ENCODE data around the gene CEP85.

Gene CEP85

DNA sequence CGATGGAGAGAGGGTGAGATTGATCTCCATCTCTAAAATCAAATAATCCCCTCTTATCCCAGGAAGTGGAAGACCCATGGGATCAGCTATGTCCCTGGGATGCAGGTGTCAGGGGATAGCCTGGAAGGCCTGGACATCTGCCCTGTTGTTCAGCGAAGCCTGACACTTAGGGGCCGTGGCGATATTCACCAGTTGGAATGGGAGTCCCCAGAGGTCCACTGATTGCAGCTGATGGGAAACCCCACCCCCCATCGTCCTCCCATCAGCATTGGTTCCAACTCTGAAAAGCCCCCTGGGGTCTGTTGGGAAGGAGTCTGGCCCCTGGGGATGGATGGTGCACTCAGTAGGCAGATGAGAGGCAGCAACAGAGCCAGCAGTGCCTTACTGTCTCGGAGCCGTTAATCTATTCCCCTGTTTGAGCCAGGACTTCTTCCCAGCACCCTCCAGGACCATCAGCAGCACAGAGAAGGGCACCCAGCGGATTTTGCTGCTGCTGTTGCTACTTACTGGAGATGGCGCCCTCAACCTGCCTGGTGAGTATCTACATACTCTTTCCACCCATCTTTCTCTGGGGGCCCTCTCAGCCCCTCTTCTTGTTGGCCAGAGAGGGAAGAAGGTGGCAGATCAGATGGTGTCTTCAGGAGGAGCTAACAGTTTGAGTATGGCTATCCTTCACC, 30.2 kb upstream of the CEP85 start:
- H3K27ac ChIP-seq (ENCODE audit: insufficient read depth in 1 of 2, low read depth in 1 of 2, low read length in 2 of 2, poor library complexity in 1 of 2, severe bottlenecking in 2 of 2): no peak overlapping the region
- H3K27me3 ChIP-seq (replicated peaks in 2 of 5; ENCODE audit: control insufficient read depth in 4 of 5, insufficient read depth in 5 of 5, low read length in 4 of 5): peaks cover 0 to 3% (median 0%) of the 10 kb centered on the region in 5 experiments
- ChIA-PET CTCF (interaction anchor here (0.6 to 2.1 kb wide), 12 partner anchors 9 to 214 kb away, joined by 3 to 7 read pairs (median 4); partner anchors contain the start of genes CATSPER4 and CNKSR1), POLR2A (interaction anchor here (0.5 kb wide), 1 partner anchor 175 kb away, joined by 3 read pairs; no protein-coding TSS in a partner anchor)
- H3K9me3 ChIP-seq (ENCODE audit: control extremely low read depth in 1 of 5, control insufficient read depth in 4 of 5, insufficient read depth in 2 of 5, low read depth in 1 of 5, low read length in 4 of 5): no peaks in the 10 kb centered on the region
- DNase-seq: peak; percentile 11 to 44 (median 37)
- WGBS (ENCODE audit: insufficient coverage): 94% methylated on average over 4 of the region's 9 CpGs
- no peaks in the 10 kb centered on the region for H3K36me3 ChIP-seq (ENCODE audit: control insufficient read depth in 4 of 4, insufficient read depth in 4 of 4, low read length in 3 of 4)
- H3K4me1 ChIP-seq (ENCODE audit: control extremely low read depth in 1 of 4, control insufficient read depth in 4 of 4, insufficient read depth in 4 of 4, low read length in 3 of 4): peaks cover 0 to 6% (median 0%) of the 10 kb centered on the region in 4 experiments
- no peak overlapping the region for H3K4me3 ChIP-seq (ENCODE audit: control insufficient read depth in 1 of 7, extremely low read depth in 1 of 7, insufficient read depth in 4 of 7, low read depth in 2 of 7, low read length in 6 of 7)

DNA sequence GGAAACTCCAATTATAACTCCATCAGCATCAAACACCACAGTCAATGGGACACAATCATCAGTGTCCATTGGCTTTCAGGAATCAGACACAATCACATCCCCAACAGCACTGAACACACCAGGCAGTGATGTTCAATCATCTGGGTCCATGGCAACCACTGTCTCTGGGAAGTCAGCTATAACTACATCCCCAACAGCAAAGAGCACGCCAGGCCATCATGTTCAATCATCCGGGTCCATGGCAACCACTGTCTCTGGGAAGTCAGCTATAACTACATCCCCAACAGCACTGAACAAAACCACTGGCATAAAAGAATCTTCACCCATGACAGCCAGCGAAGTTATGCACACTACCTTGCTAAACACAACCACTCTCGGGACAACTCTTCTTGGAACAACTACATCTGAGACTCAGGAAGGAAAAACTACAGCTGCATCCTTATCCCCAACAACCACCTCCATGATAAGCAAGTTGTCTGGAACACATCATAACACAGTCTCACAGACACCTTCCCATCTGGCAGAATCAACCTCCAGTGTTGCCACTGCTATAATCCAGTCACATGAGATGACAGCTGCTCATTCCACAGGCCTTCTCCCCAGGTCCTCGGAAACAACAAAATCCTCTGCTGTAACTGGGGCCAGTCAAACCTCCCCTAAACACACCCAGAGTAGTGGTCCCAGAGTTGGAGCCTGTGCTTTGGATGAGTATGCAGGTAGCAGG, 23.7 kb upstream of the CEP85 start:
- no peaks in the 10 kb centered on the region for H3K4me1 ChIP-seq (ENCODE audit: control extremely low read depth in 1 of 4, control insufficient read depth in 4 of 4, insufficient read depth in 4 of 4, low read length in 3 of 4)
- WGBS (ENCODE audit: insufficient coverage): 93% methylated on average over 5 of the region's 5 CpGs
- ChIA-PET POLR2A (no interaction called here), CTCF (interaction anchor here (1.4 to 1.8 kb wide), 2 partner anchors 151 to 207 kb away, joined by 3 to 5 read pairs; no protein-coding TSS in a partner anchor)
- no peaks in the 10 kb centered on the region for H3K36me3 ChIP-seq (ENCODE audit: control insufficient read depth in 4 of 4, insufficient read depth in 4 of 4, low read length in 3 of 4)
- DNase-seq: no peak
- no peaks in the 10 kb centered on the region for H3K27me3 ChIP-seq (replicated peaks in 2 of 5; ENCODE audit: control insufficient read depth in 4 of 5, insufficient read depth in 5 of 5, low read length in 4 of 5)
- H3K9me3 ChIP-seq (ENCODE audit: control extremely low read depth in 1 of 5, control insufficient read depth in 4 of 5, insufficient read depth in 2 of 5, low read depth in 1 of 5, low read length in 4 of 5): no peaks in the 10 kb centered on the region
- no peak overlapping the region for H3K27ac ChIP-seq (ENCODE audit: insufficient read depth in 1 of 2, low read depth in 1 of 2, low read length in 2 of 2, poor library complexity in 1 of 2, severe bottlenecking in 2 of 2)
- H3K4me3 ChIP-seq (ENCODE audit: control insufficient read depth in 1 of 7, extremely low read depth in 1 of 7, insufficient read depth in 4 of 7, low read depth in 2 of 7, low read length in 6 of 7): no peak overlapping the region

DNA sequence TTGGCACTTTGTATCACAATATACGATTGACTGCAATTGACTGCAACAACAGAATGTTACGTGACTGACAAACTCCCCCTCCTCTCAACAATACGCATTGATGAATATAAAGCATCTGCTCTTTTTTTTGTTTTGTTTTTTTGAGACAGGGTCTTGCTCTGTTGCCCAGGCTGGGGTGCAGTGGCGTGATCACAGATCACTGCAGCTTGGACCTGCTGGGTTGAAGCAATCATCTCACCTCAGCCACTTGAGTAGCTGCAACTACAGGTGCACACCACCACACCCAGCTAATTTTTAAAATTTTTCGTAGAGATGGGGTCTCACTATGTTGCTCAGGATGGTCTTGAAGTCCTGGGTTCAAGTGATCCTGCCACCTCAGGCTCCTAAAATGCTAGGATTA, 21.3 kb upstream of the CEP85 start:
- H3K4me1 ChIP-seq (ENCODE audit: control extremely low read depth in 1 of 4, control insufficient read depth in 4 of 4, insufficient read depth in 4 of 4, low read length in 3 of 4): no peaks in the 10 kb centered on the region
- no peaks in the 10 kb centered on the region for H3K36me3 ChIP-seq (ENCODE audit: control insufficient read depth in 4 of 4, insufficient read depth in 4 of 4, low read length in 3 of 4)
- no peak overlapping the region for H3K4me3 ChIP-seq (ENCODE audit: control insufficient read depth in 1 of 7, extremely low read depth in 1 of 7, insufficient read depth in 4 of 7, low read depth in 2 of 7, low read length in 6 of 7)
- no peak overlapping the region for H3K27ac ChIP-seq (ENCODE audit: insufficient read depth in 1 of 2, low read depth in 1 of 2, low read length in 2 of 2, poor library complexity in 1 of 2, severe bottlenecking in 2 of 2)
- DNase-seq: no peak
- WGBS (ENCODE audit: insufficient coverage): 100% methylated on average over 2 of the region's 5 CpGs
- POLR2A ChIA-PET: no interaction called here
- H3K9me3 ChIP-seq (ENCODE audit: control extremely low read depth in 1 of 5, control insufficient read depth in 4 of 5, insufficient read depth in 2 of 5, low read depth in 1 of 5, low read length in 4 of 5): no peaks in the 10 kb centered on the region
- CTCF ChIA-PET: interaction anchor here (0.6 to 2.1 kb wide), 3 partner anchors 8 to 19 kb away, joined by 3 to 7 read pairs (median 3); no protein-coding TSS in a partner anchor
- no peaks in the 10 kb centered on the region for H3K27me3 ChIP-seq (replicated peaks in 2 of 5; ENCODE audit: control insufficient read depth in 4 of 5, insufficient read depth in 5 of 5, low read length in 4 of 5)

- H3K27me3 ChIP-seq (replicated peaks in 2 of 5; ENCODE audit: control insufficient read depth in 4 of 5, insufficient read depth in 5 of 5, low read length in 4 of 5): no peaks in the 10 kb centered on the region
- no peak overlapping the region for H3K4me3 ChIP-seq (ENCODE audit: control insufficient read depth in 1 of 7, extremely low read depth in 1 of 7, insufficient read depth in 4 of 7, low read depth in 2 of 7, low read length in 6 of 7)
- WGBS (ENCODE audit: insufficient coverage): 100% methylated on average over 3 of the region's 6 CpGs
- CTCF ChIA-PET: interaction anchor here (0.6 to 2.1 kb wide), 2 partner anchors 9 to 18 kb away, joined by 3 to 7 read pairs; no protein-coding TSS in a partner anchor
- H3K4me1 ChIP-seq (ENCODE audit: control extremely low read depth in 1 of 4, control insufficient read depth in 4 of 4, insufficient read depth in 4 of 4, low read length in 3 of 4): no peaks in the 10 kb centered on the region
- POLR2A ChIA-PET: no interaction called here
- H3K9me3 ChIP-seq (ENCODE audit: control extremely low read depth in 1 of 5, control insufficient read depth in 4 of 5, insufficient read depth in 2 of 5, low read depth in 1 of 5, low read length in 4 of 5): no peaks in the 10 kb centered on the region
- H3K27ac ChIP-seq (ENCODE audit: insufficient read depth in 1 of 2, low read depth in 1 of 2, low read length in 2 of 2, poor library complexity in 1 of 2, severe bottlenecking in 2 of 2): no peak overlapping the region
- DNase-seq: no peak
- H3K36me3 ChIP-seq (ENCODE audit: control insufficient read depth in 4 of 4, insufficient read depth in 4 of 4, low read length in 3 of 4): no peaks in the 10 kb centered on the region
Observed at GRCh38 chr1:26213335-26213905, 20.6 kb upstream of the CEP85 start.

- Histone ChIP-seq H3K4me3 (ENCODE audit: control insufficient read depth in 1 of 7, extremely low read depth in 1 of 7, insufficient read depth in 4 of 7, low read depth in 2 of 7, low read length in 6 of 7) (no peak overlapping the region), H3K4me1 (ENCODE audit: control extremely low read depth in 1 of 4, control insufficient read depth in 4 of 4, insufficient read depth in 4 of 4, low read length in 3 of 4) (no peaks in the 10 kb centered on the region), H3K27me3 (replicated peaks in 2 of 5; ENCODE audit: control insufficient read depth in 4 of 5, insufficient read depth in 5 of 5, low read length in 4 of 5) (no peaks in the 10 kb centered on the region), H3K27ac (ENCODE audit: insufficient read depth in 1 of 2, low read depth in 1 of 2, low read length in 2 of 2, poor library complexity in 1 of 2, severe bottlenecking in 2 of 2) (no peak overlapping the region), H3K9me3 (ENCODE audit: control extremely low read depth in 1 of 5, control insufficient read depth in 4 of 5, insufficient read depth in 2 of 5, low read depth in 1 of 5, low read length in 4 of 5) (no peaks in the 10 kb centered on the region), H3K36me3 (ENCODE audit: control insufficient read depth in 4 of 4, insufficient read depth in 4 of 4, low read length in 3 of 4) (no peaks in the 10 kb centered on the region)
- no peak for DNase-seq
- POLR2A ChIA-PET: no interaction called here
- CTCF ChIA-PET: no interaction called here
- 100% methylated on average over 1 of the region's 3 CpGs for WGBS (ENCODE audit: insufficient coverage)
Observed at GRCh38 chr1:26215246-26215645, 18.8 kb upstream of the CEP85 start.

- CTCF ChIA-PET: no interaction called here
Observed at GRCh38 chr1:26218906-26219494, 15.0 kb upstream of the CEP85 start.

More at GRCh38 chr1:26218906-26219494, 15.0 kb upstream of the CEP85 start:
- Histone ChIP-seq H3K4me1 (ENCODE audit: control extremely low read depth in 1 of 4, control insufficient read depth in 4 of 4, insufficient read depth in 4 of 4, low read length in 3 of 4) (peaks cover 0 to 3% (median 0%) of the 10 kb centered on the region in 4 experiments), H3K36me3 (ENCODE audit: control insufficient read depth in 4 of 4, insufficient read depth in 4 of 4, low read length in 3 of 4) (no peaks in the 10 kb centered on the region), H3K27ac (ENCODE audit: insufficient read depth in 1 of 2, low read depth in 1 of 2, low read length in 2 of 2, poor library complexity in 1 of 2, severe bottlenecking in 2 of 2) (no peak overlapping the region), H3K4me3 (ENCODE audit: control insufficient read depth in 1 of 7, extremely low read depth in 1 of 7, insufficient read depth in 4 of 7, low read depth in 2 of 7, low read length in 6 of 7) (no peak overlapping the region), H3K27me3 (replicated peaks in 2 of 5; ENCODE audit: control insufficient read depth in 4 of 5, insufficient read depth in 5 of 5, low read length in 4 of 5) (no peaks in the 10 kb centered on the region), H3K9me3 (ENCODE audit: control extremely low read depth in 1 of 5, control insufficient read depth in 4 of 5, insufficient read depth in 2 of 5, low read depth in 1 of 5, low read length in 4 of 5) (no peaks in the 10 kb centered on the region)
- POLR2A ChIA-PET: no interaction called here
- 87% methylated on average over 11 of the region's 11 CpGs for WGBS (ENCODE audit: insufficient coverage)
- peak in 1 of 3 donors; percentile 18 for DNase-seq
